ENCODE results near the gene FEN1. TPM values are rescaled to one million over a fixed set of nuclear protein-coding genes. Genes with fewer than 3 reads are reported as not detected.

The FEN1 gene
- total and polyA plus RNA-seq, 2 of the 13 experiments (the other 11 are each of a cell fraction or from before 2014, with no cell fraction given) = 12.4 to 102 TPM

DNA sequence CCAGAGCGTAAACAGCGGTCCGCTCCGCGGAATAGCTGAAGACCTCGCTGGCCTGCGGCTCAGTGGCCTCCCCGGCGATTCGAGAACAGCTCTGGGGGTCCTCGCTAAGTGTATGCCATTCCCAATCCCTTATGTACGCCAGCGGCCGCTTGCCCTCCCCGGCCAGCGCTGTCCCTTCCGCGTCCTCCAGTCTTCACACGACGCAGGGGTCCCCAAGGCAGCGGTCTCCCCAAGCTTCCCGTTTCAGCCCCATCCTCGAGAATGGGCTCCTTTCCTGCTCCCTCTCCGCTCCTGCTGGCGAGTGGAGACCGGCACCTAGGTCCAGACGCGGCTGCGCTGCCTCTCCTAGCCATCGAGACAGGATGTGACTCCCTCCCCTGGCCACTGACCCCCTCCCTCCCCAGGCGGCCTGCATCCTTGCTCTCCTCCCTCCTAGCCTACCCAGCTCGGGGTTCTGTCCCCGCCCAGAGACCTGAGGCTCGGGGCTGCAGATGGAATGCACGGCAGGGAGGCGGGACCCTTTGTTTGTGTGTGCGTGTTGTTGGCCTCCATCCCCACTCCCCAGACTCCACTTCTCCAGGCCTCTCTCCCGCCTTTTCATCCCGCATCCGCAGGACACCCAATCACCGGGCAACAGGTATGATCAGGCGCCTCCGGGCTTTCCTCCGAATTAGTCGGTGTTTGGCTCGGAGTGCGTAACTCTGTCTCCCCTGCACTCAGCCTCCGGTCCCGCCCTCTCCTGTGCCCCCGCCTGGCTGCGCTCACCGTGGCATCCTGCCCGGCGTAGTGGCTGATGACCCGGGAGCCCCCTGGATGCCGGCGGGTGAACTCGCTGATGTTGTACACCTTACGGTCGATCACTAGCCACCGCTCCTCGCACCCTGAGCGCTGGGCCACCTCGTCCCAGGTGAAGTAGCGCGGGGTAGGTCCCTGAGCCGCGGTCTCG lies 23.4 kb downstream of the FEN1 start (continued):
- TF ChIP-seq, protein P1, sequence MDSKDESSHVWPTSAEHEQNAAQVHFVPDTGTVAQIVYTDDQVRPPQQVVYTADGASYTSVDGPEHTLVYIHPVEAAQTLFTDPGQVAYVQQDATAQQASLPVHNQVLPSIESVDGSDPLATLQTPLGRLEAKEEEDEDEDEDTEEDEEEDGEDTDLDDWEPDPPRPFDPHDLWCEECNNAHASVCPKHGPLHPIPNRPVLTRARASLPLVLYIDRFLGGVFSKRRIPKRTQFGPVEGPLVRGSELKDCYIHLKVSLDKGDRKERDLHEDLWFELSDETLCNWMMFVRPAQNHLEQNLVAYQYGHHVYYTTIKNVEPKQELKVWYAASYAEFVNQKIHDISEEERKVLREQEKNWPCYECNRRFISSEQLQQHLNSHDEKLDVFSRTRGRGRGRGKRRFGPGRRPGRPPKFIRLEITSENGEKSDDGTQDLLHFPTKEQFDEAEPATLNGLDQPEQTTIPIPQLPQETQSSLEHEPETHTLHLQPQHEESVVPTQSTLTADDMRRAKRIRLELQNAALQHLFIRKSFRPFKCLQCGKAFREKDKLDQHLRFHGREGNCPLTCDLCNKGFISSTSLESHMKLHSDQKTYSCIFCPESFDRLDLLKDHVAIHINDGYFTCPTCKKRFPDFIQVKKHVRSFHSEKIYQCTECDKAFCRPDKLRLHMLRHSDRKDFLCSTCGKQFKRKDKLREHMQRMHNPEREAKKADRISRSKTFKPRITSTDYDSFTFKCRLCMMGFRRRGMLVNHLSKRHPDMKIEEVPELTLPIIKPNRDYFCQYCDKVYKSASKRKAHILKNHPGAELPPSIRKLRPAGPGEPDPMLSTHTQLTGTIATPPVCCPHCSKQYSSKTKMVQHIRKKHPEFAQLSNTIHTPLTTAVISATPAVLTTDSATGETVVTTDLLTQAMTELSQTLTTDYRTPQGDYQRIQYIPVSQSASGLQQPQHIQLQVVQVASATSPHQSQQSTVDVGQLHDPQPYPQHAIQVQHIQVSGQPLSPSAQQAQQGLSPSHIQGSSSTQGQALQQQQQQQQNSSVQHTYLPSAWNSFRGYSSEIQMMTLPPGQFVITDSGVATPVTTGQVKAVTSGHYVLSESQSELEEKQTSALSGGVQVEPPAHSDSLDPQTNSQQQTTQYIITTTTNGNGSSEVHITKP (CRISPR knock-in tag; IDR thresholded peaks at IDR 0.05; ENCODE audit: low read depth) = no peak; the same call in 1 of the 2 replicates
- TF ChIP-seq SETDB1 (CRISPR knock-in tag; IDR thresholded peaks at IDR 0.05; ENCODE audit: borderline replicate concordance) (no peak), RBAK (CRISPR knock-in tag; IDR thresholded peaks at IDR 0.05) (no peak), ZSCAN21 (CRISPR knock-in tag; IDR thresholded peaks at IDR 0.05; ENCODE audit: borderline replicate concordance) (no peak; the same call in 1 of the 2 replicates), ZNF260 (CRISPR knock-in tag; IDR thresholded peaks at IDR 0.05; ENCODE audit: borderline replicate concordance, low read depth) (no peak), SRF (IDR thresholded peaks at IDR 0.05; ENCODE audit: low read depth, low read length) (no peak), ARNTL (CRISPR knock-in tag; IDR thresholded peaks at IDR 0.05) (no peak), POLR2AphosphoS2 (IDR thresholded peaks at IDR 0.05; ENCODE audit: low read depth, low read length) (no peak), ZNF7 (CRISPR knock-in tag; IDR thresholded peaks at IDR 0.05) (no peak), RAD51 (IDR thresholded peaks at IDR 0.05; ENCODE audit: borderline replicate concordance) (no peak), ZNF296 (CRISPR knock-in tag; conservative IDR thresholded peaks at IDR 0.05) (no peak)
- TF ChIP-seq, protein P2, sequence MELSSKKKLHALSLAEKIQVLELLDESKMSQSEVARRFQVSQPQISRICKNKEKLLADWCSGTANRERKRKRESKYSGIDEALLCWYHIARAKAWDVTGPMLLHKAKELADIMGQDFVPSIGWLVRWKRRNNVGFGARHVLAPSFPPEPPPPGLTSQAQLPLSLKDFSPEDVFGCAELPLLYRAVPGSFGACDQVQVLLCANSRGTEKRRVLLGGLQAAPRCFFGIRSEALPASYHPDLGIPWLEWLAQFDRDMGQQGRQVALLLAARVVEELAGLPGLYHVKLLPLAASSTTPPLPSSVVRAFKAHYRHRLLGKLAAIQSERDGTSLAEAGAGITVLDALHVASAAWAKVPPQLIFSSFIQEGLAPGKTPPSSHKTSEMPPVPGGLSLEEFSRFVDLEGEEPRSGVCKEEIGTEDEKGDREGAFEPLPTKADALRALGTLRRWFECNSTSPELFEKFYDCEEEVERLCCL (CRISPR knock-in tag; IDR thresholded peaks at IDR 0.05; ENCODE audit: borderline replicate concordance) = no peak
- TF ChIP-seq, protein P3, sequence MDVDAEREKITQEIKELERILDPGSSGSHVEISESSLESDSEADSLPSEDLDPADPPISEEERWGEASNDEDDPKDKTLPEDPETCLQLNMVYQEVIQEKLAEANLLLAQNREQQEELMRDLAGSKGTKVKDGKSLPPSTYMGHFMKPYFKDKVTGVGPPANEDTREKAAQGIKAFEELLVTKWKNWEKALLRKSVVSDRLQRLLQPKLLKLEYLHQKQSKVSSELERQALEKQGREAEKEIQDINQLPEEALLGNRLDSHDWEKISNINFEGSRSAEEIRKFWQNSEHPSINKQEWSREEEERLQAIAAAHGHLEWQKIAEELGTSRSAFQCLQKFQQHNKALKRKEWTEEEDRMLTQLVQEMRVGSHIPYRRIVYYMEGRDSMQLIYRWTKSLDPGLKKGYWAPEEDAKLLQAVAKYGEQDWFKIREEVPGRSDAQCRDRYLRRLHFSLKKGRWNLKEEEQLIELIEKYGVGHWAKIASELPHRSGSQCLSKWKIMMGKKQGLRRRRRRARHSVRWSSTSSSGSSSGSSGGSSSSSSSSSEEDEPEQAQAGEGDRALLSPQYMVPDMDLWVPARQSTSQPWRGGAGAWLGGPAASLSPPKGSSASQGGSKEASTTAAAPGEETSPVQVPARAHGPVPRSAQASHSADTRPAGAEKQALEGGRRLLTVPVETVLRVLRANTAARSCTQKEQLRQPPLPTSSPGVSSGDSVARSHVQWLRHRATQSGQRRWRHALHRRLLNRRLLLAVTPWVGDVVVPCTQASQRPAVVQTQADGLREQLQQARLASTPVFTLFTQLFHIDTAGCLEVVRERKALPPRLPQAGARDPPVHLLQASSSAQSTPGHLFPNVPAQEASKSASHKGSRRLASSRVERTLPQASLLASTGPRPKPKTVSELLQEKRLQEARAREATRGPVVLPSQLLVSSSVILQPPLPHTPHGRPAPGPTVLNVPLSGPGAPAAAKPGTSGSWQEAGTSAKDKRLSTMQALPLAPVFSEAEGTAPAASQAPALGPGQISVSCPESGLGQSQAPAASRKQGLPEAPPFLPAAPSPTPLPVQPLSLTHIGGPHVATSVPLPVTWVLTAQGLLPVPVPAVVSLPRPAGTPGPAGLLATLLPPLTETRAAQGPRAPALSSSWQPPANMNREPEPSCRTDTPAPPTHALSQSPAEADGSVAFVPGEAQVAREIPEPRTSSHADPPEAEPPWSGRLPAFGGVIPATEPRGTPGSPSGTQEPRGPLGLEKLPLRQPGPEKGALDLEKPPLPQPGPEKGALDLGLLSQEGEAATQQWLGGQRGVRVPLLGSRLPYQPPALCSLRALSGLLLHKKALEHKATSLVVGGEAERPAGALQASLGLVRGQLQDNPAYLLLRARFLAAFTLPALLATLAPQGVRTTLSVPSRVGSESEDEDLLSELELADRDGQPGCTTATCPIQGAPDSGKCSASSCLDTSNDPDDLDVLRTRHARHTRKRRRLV (CRISPR knock-in tag; IDR thresholded peaks at IDR 0.05) = no peak; the same call in 1 of the 2 replicates
